ENCODE data around the gene PTPN14.

Gene PTPN14

DNA sequence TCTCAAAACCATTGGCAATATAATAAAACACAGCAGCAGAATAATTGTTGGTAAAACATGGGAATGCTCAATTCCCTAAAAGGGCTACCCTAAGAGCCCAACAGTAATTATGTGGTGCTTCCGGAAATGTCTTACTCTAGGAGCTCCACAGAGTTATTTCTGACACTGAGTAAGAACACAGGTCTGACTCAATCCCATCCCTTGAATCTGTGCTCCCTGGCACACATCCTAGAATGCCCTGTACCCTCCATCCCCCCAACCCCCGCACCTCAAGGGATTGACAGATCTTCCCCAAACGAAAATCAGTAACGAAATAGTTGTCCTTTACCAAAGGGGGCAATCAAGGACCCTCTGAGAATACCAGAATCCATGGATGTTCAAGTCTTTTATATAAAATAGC lies 198.6 kb downstream of the PTPN14 start:
- DNase-seq (ENCODE audit: low read depth, low spot score): no peak

DNA sequence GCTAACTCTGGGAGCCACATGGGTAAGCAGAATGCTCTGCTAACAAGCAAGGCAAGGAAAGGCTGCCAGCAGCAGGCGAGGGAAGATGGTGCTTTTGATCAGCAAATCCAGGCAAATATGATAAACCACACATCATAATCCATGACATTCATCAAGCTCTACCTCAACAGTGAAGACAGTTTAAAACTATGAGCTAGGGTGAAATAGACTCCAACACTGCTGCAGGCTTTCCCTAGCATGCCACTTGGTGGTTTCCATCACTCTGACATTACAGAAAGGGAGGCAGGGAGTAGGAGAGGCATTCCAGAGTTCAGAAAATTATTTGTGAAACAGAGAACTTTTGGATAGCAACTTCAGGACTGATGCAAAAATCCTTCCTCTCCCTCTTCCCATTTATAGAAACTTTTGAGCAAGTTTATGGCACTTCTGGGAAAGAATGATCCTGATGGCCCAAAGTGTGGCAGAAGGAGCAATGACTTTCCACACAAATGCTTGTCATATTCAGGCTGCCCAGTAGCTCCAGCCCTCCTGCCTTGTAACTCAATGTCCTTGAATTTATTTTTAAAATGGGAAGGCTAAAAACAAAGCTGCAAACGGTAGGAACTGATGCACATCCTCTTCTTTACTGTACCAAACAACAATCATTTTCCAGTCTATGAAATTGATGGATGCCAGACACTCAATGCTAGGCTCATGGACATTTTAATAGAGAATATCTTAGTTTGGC lies 199.7 kb downstream of the PTPN14 start:
- DNase-seq (ENCODE audit: low read depth, low spot score): no peak
- H3K27ac ChIP-seq: no peak overlapping the region

More for the DNA sequence above, 198.6 kb downstream of the PTPN14 start:
- no peak overlapping the region for H3K27ac ChIP-seq

DNA sequence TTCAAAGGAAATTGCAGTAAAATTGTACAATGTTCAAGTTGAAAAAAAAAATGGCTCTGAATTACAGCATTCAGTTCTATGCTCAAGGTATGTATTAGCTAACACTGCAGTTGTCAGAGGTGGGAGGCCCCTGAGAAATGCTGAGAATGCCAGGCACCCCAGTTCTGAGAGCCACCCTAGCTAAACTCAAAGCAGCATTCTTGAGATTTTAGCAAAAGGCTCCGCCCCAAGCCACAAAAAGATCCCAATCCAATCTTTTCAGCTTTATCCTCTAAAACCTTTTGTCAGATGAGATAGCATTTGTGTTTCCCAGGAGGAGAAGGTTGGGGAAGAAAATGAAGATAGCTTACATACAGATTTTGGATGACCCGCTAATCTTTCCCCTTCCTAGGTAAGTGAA lies 201.6 kb downstream of the PTPN14 start:
- no peak for DNase-seq (ENCODE audit: low read depth, low spot score)
- H3K27ac ChIP-seq: no peak overlapping the region

DNA sequence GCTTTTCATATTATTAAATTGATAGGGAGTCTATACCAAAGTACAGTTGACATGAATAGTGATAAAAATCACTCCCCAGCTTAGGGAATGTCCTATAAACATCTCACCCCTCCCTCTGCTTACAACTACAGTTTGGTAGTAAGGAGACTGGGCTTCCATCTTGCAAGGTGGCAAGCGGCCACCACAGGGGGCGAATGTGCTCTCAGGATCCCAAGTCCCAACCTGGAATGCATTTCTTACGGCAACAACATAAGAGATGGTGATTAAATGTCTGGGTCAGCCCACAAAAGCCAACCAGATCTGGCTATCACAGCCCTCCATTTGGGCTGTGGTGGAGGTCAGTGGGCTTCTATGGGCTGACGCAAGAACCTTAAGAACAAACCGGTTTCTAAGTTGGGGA lies 202.4 kb downstream of the PTPN14 start:
- DNase-seq (ENCODE audit: low read depth, low spot score): no peak
- no peak overlapping the region for H3K27ac ChIP-seq

DNA sequence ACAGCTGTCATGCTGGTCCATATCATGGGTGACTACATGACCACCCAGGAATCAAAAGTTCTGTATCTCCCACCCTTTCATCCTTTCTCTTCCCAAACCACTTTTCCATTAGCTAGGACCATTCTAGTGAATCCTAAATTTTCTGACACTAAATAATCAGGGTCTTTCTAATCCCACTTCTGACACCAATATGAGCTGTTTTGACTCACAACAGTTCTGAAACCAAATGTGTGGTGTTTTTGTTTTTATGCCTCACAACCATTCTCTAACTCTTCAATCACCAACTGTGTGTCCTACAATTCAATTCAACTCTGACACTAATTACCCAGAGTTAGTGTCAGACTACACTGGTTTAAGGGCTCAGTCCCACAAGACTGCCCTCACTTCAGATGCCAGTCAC lies 206.5 kb downstream of the PTPN14 start:
- DNase-seq (ENCODE audit: low read depth, low spot score): no peak
- H3K27ac ChIP-seq: no peak overlapping the region

DNA sequence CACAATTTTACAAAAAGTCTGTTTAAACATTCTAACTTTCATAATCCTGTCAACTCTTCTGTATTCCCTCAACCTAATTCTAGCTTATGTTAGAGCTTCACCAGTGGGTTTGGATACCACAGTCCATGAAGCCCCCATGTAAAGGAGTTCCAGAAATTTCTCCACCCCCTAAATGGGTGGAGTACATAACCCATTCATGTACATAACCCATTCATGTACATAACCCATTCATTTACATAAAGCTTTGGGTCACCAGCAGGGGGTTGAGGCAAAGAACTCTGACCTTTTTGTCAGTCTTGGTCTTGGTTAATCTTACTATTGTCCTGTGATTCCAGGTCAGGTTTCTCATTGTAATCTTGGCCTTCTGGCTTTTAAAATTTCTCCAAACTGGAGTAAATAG lies 208.9 kb downstream of the PTPN14 start:
- no peak overlapping the region for H3K27ac ChIP-seq
- DNase-seq (ENCODE audit: low read depth, low spot score): no peak

DNA sequence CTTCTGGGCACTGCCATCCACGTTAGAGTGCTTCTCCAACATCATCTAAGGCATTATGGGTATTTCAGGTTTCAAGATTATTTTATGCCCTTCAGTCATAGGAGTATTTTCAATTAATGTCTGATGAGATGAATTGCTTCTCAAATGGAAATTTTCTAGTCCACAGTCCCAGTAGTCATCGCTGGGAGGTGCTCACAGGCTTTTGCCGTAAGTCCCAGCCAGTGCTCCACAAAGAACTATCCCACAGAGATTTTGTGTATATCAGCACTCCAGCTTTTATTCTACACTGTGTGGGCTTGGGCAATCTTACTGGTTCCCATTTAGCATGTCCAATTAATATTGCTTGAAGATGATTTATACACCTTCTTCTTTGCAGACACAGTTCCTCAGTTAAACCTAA lies 209.5 kb downstream of the PTPN14 start:
- DNase-seq (ENCODE audit: low read depth, low spot score): no peak
- no peak overlapping the region for H3K27ac ChIP-seq

DNA sequence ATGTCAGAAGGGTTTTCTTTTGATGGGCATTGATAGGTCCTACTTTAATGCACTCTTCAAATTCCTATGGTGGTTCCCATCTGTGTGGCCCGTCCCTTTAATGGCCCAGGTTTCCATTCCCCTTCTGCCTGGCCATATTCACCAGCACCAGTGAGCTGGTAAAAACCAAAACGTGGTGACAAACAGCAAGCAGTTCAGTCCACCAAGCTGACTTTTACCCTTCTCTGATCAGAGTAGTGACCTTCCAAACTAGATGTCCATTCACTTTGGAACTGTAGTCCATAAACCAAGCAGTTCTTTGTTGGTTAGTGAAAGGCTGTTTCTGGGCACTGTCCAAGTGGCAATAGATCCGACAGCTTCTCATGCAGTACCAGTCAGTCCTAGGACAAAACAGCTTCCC lies 209.9 kb downstream of the PTPN14 start:
- H3K27ac ChIP-seq: no peak overlapping the region
- no peak for DNase-seq (ENCODE audit: low read depth, low spot score)

DNA sequence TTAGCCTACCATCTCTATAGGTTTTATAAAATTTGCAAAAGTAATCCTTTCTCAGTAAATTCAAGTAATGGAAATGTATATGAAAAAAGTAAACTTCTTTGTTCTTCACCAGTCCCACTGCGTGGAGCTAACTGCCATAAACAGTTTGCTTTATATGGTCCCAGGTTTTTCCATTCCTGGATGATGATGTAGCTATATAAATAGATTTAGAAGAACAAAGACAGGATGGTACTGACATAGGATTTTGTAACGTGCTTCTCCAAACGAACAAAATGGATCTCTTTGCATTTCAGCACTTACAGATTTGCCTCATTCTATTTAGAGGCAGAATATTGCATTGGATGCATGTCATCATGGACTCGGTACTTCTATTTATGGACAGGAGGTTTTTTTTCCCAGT lies 213.2 kb downstream of the PTPN14 start:
- H3K27ac ChIP-seq: no peak overlapping the region
- no peak for DNase-seq (ENCODE audit: low read depth, low spot score)

DNA sequence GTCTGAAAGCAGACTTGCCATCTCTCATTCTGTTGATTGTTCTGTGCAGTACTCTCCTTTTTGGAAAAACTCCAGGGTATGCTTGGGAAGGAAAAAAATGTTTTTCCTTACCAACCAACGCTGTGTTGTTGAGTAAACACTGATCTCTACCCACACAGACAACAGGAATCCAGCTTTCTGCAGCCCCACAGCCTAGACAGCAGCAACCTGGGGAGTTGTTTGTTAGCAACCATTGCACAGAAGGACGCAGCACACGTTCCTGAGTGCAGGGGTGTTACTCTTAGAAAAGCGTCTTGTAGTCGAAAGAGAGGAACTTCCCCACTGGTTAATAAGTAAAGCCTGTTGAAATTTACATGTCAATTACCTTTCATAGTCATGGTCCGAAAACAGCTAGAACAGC lies 213.9 kb downstream of the PTPN14 start:
- DNase-seq (ENCODE audit: low read depth, low spot score): no peak
- no peak overlapping the region for H3K27ac ChIP-seq

DNA sequence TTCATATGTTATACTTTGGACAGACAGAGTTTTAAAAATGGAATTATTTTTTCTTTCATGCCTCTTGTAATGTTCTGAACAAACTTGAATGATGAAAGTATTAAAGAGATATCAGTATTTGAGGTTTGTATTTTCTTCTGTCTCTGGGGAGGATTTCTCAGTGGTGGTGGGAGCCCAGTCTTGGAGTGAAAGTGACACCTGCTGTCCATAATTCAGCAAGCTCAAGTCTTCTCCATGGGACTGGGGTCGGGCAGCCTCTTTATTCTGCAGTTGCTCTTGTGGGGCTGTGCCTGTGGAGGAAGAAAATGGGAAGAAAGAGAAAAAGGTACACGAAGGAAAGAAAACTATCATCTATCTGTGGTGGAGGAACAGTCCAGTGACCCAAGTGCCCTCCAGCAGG lies 214.4 kb downstream of the PTPN14 start:
- H3K27ac ChIP-seq: no peak overlapping the region
- no peak for DNase-seq (ENCODE audit: low read depth, low spot score)

DNA sequence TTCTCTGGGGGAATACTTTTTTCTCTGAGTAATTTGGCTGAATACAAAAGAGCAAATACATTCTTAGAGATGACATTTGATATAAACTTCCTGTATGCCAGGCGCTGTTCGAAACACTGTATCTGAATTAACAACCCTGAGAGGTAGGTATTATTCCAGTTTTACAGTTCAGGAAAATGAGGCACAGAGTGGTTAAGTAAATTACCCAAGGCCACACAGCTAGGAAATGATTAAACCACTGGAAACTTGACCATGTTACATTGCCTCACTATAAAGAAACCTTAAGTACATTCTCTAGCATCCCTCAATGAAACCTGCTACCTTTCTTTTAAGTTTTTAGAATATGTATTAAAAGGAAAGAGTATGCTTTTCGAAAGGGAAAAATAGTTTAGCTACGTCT lies 215.8 kb downstream of the PTPN14 start:
- no peak overlapping the region for H3K27ac ChIP-seq
- no peak for DNase-seq (ENCODE audit: low read depth, low spot score)

DNA sequence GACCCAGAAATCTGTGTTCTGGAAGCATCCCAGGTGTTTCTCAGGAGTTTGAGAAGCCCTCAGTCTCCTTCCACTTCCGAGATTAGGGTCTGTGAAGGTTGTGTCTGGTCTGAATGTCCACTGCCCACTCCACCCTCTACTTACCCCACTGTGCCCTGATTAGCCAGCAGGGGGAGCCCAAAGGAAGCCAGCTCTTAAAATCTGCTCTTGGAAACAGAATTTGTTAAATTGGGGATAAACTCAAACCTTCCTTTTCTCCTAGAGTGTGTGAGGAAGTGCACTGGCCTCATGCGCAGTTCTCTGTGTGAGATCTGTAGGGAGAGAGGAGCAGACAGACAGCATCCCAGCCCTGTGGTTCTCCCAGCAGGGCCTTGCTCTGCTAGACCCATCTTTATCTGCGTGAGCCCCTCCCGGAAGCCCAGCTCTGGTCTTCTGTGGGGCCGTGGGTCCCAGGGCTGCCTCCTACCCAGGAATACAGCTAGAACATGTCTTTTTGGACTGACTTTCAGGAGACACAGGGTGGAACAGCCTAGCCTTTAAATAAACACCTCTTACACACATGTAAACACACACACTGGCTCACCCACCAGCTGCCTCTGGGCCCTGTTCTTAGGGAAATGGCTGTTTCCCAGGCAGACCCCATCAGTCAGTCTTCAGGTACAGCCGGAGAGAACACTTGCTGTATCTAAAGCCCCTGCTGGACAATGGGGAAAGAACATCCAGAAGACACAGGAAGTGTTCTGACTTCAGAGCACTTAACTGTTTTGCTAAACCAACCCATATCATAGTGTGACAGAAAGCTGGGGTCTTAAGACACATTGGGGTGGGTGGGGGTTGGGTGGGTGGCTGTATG lies 218.2 kb downstream of the PTPN14 start:
- DNase-seq (ENCODE audit: low read depth, low spot score): no peak
- H3K27ac ChIP-seq: no peak overlapping the region

DNA sequence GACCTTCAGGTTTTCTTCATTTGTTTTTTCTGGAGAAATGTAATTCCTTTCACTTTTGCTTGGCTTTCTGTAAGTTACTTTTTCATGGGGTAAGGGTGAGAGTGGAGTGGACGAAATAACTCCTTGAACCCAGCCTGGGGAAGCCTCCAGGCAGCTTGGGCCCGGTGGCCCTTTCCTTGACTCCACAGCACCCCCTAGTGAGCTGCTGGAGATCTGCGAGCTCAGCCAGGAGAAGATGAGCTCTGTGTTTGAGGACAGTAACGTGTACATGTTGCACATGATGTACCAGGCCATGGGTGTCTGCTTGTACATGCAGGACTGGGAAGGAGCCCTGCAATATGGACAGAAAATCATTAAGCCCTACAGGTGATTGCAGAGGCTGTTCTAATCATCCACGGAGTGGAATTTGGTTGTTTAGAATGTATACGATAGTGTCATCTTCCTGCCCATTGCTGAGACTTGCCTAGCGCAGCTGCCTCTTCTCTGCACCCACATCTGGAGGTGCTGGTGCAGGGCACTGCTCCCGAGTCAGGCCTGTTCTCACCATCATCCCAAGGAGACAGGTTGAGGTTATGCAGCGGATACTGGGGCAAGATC lies 219.5 kb downstream of the PTPN14 start:
- peak overlapping the region; percentile 14 for H3K27ac ChIP-seq
- DNase-seq (ENCODE audit: low read depth, low spot score): no peak

DNA sequence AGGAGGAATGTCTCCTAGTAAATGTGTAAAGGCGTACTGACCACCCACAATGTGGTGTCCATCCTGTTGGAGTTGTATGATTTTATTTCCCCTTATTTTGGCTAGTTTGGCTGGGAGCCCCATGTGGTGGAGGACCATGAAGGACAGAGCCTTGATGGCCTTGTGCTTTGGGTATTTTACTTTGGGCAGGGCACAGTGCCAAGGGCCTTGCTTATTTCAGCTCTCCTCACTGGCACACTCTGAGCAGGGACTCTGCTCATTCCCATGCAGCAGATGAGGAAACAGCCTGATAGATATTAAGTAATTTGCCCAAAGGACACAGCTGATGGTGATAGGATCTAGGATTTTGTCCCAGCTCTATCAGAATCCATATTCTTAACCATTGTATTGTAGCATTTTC lies 220.2 kb downstream of the PTPN14 start:
- H3K27ac ChIP-seq: peak overlapping the region; percentile 55
- DNase-seq (ENCODE audit: low read depth, low spot score): no peak

DNA sequence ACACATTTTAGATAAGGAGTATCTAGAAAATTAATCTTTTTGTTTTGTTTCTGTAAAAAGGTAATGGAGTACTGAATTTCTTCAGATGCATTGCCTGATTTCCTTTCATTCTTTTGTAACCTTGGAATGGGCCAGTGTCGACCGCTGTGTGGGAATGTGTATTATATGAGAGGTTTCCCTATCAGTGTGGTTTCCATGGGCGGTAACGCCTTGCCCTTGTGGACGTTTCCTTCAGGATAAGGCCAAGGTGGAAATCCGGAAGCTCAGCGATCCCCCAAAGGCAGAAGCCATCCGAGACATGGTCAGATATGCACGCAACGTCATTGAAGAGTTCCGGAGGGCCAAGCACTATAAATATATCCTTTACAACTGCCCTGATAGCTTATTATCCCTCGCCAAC lies 220.7 kb downstream of the PTPN14 start:
- DNase-seq (ENCODE audit: low read depth, low spot score): no peak

DNA sequence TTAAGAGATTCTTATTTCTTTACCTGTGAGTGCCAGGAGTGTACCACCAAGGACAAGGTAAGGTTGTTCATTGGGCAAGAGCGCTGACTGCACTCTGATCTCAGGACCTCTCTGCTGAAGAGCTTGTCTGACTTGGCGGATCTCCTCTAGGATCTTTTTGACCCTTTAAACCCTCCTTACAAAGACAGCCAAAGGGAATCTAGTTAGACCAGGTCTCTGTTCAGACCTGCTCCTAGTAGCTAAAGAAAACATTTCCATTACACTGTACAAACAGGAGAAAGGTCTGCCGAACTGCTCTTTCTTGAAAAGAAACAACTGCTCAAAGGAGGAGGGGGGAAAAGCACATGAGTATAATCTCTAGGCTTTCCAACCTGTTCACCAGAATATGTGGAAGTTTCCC lies 221.2 kb downstream of the PTPN14 start:
- peak overlapping the region; percentile 55 for H3K27ac ChIP-seq
- peak; percentile 27 for DNase-seq (ENCODE audit: low read depth, low spot score)

More for the DNA sequence above, 220.7 kb downstream of the PTPN14 start:
- H3K27ac ChIP-seq: peak overlapping the region; percentile 55

DNA sequence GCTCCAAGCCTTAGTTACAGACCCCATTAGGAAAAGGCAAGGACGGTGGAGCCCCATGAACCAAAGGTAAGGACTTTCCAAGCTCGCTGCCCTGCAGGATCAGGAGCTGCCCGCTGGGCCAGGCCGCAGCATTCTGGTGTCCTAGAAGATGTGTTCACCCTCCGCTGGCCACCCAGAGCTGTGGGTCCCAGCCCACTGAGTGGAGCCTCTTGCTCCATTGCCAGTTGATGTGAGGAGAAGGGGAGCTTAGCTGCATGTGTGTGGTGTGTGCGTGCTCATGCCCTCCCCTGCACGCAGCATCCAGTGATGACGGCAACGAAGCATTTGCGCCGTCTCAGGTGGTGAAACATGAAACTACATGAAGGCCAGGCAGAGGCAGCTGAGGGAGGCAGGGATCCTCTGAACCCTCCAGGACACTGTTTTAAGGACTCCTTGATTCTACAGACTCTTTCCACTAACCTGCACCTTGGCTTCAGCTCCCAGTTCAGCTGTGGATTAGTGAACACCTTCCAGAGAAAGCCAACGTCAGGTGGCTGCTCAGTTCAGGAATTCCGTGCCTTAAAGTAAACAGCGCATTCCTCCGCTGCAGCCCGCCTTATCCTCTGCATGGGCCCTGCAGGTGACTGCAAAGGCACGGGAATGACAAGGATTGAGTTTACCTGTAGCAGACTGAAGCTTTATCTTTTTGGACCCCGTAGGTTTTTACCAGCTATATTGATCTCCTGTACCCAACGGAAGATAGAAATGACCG lies 221.8 kb downstream of the PTPN14 start:
- no peak for DNase-seq (ENCODE audit: low read depth, low spot score)
- H3K27ac ChIP-seq: peak overlapping the region; percentile 55

DNA sequence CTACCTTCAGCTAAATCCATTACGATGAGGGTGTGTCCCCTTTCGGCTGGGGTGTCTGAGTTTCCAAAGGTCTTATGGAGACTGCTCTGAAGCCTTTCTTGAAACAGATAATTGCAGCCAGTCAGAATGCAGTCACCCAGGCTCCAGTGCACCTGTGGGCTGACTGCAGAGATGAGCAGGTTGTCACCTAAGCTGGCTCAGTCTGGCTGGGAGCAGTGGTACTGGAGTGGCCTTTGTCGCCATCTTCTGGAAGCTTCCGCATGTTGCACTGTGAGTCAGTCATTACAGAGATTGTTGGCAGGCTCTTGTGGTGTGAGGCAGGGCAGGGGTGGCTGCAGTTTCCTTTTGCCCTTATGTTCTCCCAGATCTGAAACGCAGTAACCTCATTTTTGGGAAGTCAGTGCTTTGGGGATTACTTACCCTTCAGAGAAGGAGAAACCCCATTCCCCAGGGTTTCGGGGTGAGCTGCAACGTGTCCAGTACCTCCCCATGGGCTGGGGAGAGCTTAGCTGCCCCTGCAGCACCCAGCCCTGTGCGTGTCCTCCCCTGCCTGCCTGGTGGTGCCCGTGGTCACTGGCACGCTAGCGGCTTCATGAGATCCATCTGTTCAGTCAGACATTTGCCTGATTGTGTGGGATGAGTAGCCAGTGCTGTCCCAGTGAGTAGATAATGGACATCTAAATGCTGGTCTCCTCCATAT lies 222.5 kb downstream of the PTPN14 start:
- no peak overlapping the region for H3K27ac ChIP-seq
- DNase-seq (ENCODE audit: low read depth, low spot score): peak; percentile 41

DNA sequence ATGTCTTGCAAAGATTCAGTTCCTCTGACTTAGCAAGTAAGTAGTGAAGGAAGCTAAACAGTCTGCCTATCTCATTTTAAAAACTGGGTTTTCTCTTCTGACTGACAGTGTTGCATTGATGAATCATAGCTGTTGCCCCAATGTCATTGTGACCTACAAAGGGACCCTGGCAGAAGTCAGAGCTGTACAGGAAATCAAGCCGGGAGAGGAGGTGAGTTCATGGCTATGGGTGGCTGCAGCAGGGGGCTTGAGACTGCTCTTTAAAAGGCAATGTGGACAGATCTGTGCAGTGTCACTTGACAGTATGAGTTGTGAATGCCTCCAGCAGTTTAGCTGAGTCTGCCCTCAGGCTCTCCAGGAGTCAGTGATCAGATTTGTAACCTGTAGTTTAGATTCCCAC lies 223.9 kb downstream of the PTPN14 start:
- no peak overlapping the region for H3K27ac ChIP-seq
- DNase-seq (ENCODE audit: low read depth, low spot score): no peak
